C4-2B (cell line): Measurements from ENCODE around the gene SCTR.

ENCODE experiments used
- H3K27ac ChIP-seq: fragments of 450-650 bp; 2 replicates; pipeline ENCODE4 v1.5.1; 2017
- CTCF ChIP-seq: fragments of 450-650 bp; conservative IDR thresholded peaks from 2 replicates; pipeline ENCODE4 v1.5.1; 2017; ENCODE audit warnings: mild to moderate bottlenecking
- ZFX ChIP-seq: fragments of 450-650 bp; IDR thresholded peaks from 2 replicates; pipeline ENCODE4 v1.6.1; 2017

The SCTR gene

DNA sequence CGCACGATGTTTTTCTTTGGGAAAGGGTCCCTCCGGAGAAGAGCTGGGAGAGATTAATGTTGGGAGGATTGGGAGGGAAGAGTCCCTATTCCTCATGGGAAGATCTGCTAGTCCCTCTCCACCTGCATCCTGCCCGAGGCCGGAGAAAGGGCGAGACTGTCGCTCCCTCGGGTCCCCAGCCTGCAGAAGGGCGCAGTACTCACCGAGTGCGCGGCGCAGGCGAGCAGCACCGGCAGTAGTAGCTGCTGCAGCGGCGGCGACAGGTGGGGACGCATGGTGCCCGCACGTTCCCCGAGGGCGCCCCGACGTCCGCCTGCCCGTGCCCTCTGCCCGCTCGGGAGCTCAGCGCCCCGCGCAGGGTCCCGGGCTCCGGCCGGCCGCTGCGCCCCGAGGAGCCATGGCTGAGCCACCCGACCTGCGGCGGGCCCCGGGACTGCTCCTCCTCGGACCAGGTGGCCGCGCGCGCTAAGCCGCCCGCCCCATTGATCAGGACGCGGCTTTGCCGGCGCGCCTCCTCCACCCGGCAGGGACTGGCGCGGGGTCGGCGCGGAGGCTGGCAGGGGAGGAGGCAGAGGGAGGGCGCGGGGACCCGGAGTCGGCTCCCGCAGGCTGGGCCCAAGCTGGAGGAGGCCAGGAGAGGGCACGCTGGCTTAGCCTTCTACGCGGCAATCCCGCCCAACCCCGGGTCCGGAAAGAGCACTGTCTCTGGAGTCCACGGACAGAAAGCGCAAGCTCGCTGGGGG is at the start of gene SCTR:
SCTR (minus strand) TSS at position 532 of the 743 bp plus-strand sequence; CDS start at position 275, 257 bp downstream.
- no peak within 1 kb of the TSS for H3K27ac ChIP-seq
- TF ChIP-seq CTCF (no peak), ZFX (no peak)

- TF ChIP-seq CTCF: no peak
- no peak for TF ChIP-seq ZFX
- H3K27ac ChIP-seq: no peak overlapping the region
Measured at GRCh38 chr2:119567292-119567691, 43.0 kb upstream of the SCTR start.

DNA sequence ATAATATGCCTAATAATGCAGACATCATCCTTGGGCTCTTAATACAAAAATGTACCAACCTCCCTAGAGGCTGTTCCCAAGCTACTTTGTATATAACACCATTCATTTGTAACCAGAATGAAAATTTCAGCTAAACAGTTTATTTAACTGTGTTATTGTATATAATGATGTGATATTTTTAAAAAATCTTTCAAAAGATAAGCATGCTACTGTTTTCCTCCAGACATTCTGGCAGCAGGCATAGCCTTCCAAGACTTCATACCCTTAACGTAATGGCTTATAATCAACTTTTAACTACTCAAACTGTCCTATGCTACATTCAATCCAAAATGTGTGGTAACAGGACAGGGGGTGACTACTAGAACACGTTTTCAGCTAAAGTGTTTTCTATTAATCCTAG is 41.2 kb upstream of the SCTR start:
- TF ChIP-seq CTCF: no peak
- no peak for TF ChIP-seq ZFX
- H3K27ac ChIP-seq: no peak overlapping the region

DNA sequence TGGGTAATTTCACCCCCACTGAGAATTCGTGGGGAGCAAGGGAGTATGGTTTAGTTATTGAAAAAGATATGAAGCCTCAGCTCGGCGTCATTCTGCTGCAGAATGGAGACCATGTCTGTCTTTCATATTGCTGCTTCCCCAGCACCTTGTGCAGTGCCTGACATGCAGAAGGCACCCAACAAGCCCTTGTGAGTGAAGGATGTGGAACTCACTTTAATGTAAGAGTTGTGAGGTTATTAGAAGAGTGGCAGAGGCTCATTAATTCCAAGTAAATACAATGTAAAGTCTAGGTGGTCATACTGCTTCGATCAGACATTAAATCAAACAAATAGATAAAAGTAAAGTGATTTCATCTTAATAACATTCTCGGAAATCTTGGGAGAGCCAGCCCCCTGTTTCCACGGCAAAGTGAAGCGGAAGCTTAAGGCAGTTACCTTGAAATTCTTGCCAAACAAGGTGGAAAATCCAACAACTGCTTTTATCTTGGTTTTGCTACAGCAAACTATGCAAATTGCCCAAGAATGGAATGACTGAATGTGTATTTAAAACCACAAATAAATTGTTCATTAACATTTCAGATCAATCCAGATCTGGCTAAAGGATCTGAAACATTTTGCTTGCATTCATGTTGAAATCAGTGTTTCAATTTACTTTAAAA is 29.5 kb upstream of the SCTR start:
- TF ChIP-seq CTCF (no peak), ZFX (no peak)
- no peak overlapping the region for H3K27ac ChIP-seq

- TF ChIP-seq CTCF (no peak), ZFX (no peak)
- no peak overlapping the region for H3K27ac ChIP-seq
Measured at GRCh38 chr2:119552902-119553301, 28.6 kb upstream of the SCTR start.

DNA sequence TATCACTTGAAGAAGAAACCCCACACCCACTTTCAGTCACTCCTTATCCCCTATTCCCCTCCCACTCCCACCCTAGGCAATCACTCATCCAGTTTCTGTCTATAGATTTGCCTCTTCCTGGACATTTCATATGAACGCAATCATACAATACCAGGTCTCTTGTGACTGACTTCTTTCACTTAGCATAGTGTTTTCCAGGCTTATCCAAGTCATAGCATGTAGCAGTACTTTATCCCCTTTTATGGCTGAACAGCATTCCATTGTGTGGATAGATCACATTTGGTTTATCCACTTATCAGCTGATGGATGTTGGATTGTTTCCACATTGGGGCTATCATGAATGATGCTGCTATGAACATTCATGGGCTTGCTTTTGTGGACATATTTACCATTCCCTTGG is 26.6 kb upstream of the SCTR start:
- no peak overlapping the region for H3K27ac ChIP-seq
- no peak for TF ChIP-seq ZFX
- TF ChIP-seq CTCF: no peak

DNA sequence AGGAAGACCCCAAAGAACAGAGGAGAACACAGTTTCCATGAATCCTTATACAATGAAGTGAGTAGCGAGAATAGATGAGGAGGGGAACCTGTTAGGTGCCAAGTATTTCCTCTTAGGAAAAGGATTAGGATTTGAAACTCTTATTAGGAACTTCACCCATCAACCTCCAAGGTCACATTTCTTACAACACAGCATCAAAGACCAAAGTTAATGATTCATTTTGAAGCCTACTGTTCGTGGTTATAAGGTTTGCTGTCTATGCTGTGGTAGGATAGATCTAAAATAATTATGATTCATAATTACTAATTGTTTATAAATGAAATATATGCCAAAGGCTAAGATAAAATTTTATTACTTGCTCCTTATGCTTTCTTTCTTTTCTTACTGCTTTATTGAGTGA is 26.1 kb upstream of the SCTR start:
- TF ChIP-seq ZFX: no peak
- no peak for TF ChIP-seq CTCF
- no peak overlapping the region for H3K27ac ChIP-seq
